ENCODE measurements around the gene COLQ.
A peak's percentile ranks its signal among the peaks of the same experiment; 100 is the strongest.
"Not testable (repeated sequence)": the region's sequence is repeated elsewhere in the genome, so short reads cannot be mapped to it uniquely, and the experiment has no call there.

COLQ gene

GRCh38 chr3:15521573-15521965 is at the start of gene COLQ:
TSS of gene COLQ (minus strand) at chr3:15521706. CDS start at chr3:15521625, 81 bp downstream.
- no peak for DNase-seq

GRCh38 chr3:15563190-15563589 is 41.7 kb upstream of the COLQ start:
- no peak for DNase-seq

GRCh38 chr3:15562560-15562959 is 41.1 kb upstream of the COLQ start:
- no peak for DNase-seq

- DNase-seq = no peak
Measured at GRCh38 chr3:15558581-15558980, 37.1 kb upstream of the COLQ start.

GRCh38 chr3:15557511-15557946 is 36.0 kb upstream of the COLQ start:
- DNase-seq = peak; percentile 14

GRCh38 chr3:15556512-15556911 is 35.0 kb upstream of the COLQ start:
- no peak for DNase-seq

GRCh38 chr3:15553749-15554148 is 32.2 kb upstream of the COLQ start:
- DNase-seq = no peak

GRCh38 chr3:15551902-15552301 is 30.4 kb upstream of the COLQ start:
- no peak for DNase-seq

GRCh38 chr3:15549846-15550245 is 28.3 kb upstream of the COLQ start:
- no peak for DNase-seq

GRCh38 chr3:15542614-15543013 is 21.1 kb upstream of the COLQ start:
- no peak for DNase-seq

- no peak for DNase-seq
Measured at GRCh38 chr3:15541371-15541770, 19.9 kb upstream of the COLQ start.

- no peak for DNase-seq
Measured at GRCh38 chr3:15539066-15539465, 17.6 kb upstream of the COLQ start.

GRCh38 chr3:15538345-15538744 is 16.8 kb upstream of the COLQ start:
- DNase-seq = no peak

- DNase-seq = no peak
Measured at GRCh38 chr3:15536856-15537255, 15.3 kb upstream of the COLQ start.

- DNase-seq = no peak
Measured at GRCh38 chr3:15535732-15536131, 14.2 kb upstream of the COLQ start.

- not testable (repeated sequence) for DNase-seq
Measured at GRCh38 chr3:15532614-15533013, 11.1 kb upstream of the COLQ start.

GRCh38 chr3:15531346-15531745 is 9.8 kb upstream of the COLQ start:
- DNase-seq = no peak

GRCh38 chr3:15528854-15529537 is 7.5 kb upstream of the COLQ start:
- no peak for DNase-seq

GRCh38 chr3:15527031-15527459 is 5.5 kb upstream of the COLQ start:
- DNase-seq = no peak

- no peak for DNase-seq
Measured at GRCh38 chr3:15525790-15526189, 4.3 kb upstream of the COLQ start.

GRCh38 chr3:15523660-15524417 is 2.3 kb upstream of the COLQ start:
- DNase-seq = no peak

GRCh38 chr3:15522016-15522415 is 510 bp upstream of the COLQ start:
- no peak for DNase-seq

- DNase-seq = no peak
Measured at GRCh38 chr3:15520804-15521572, 518 bp downstream of the COLQ start.

GRCh38 chr3:15520185-15520584 is 1.3 kb downstream of the COLQ start:
- no peak for DNase-seq

Measured in activated CD4-positive, alpha-beta T cell treated with anti-CD3 and anti-CD28 coated beads for 1 hour (primary cell).